ENCODE data around the gene P2RY4.
"Not testable (repeated sequence)": the region's sequence is repeated elsewhere in the genome, so short reads cannot be mapped to it uniquely, and the experiment has no call there.

P2RY4 gene

DNA sequence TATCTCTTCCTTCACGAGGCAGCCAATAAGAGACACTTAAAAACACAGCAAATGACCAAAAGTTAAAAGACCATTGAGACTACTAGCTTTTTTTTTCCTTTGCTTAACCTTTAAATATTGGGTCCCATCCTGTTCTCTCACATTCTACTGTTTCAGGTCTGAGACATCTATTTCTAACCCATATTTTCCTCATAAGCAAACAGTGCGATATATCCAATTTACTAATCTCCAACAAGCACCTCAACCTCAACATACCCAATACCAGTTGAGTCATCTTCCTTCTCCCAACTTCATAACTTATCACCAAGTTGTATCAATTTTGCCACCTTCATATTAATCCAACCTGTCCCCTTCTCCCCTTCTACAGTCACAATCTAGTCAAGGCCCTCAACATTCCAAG is 18.5 kb downstream of the P2RY4 start:
- DNase-seq: no peak

- no peak for DNase-seq
Measured at GRCh38 chrX:70240751-70241150, 19.3 kb downstream of the P2RY4 start.

GRCh38 chrX:70234355-70234754 is 25.6 kb downstream of the P2RY4 start, which contains the start of gene AWAT1:
Gene AWAT1 (plus strand): TSS chrX:70234655. CDS start chrX:70234696, 41 bp downstream.
- DNase-seq: no peak

GRCh38 chrX:70231666-70232065 is 28.3 kb downstream of the P2RY4 start:
- no peak for DNase-seq

GRCh38 chrX:70226687-70227086 is 33.3 kb downstream of the P2RY4 start:
- DNase-seq: no peak

GRCh38 chrX:70226048-70226447 is 34.0 kb downstream of the P2RY4 start:
- no peak for DNase-seq

DNA sequence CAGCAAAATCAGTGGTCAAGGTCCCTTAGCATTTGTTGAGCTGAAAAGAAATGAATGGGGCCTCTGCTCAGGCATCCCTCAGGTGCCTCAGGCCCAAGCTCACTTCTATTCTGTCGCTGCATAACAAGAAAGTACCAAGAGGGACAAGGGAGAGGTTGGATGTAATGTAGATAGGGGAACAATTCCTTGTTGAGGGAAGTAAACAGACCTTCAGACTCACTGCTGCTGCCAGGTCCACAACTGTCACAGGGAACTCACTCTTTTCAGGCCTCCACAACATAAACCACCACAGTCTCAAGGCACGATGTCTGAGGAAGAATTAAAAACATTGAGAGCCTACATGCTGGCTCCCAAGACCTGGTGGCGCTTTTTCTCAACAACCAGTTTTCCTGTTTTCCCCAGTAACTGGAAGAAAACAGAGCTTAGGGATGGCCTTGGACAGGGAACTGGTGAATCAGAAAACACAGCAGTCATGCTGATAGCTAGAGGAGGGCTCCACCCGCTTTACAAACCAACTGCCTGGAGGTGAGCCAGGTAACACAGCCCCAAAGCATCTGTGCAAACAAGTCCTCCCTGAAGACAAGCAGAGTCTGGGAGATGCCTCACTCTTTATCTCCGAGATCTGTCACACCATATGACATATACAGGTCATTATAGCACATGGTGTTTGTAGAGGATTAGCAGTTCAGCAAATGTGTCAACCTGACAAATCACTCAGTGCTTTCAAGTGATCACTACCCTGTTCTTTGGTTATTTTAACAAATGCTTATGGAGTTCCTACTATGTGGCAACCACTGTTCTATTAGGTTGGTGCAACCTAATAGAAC is 39.9 kb downstream of the P2RY4 start:
- no peak for DNase-seq

DNA sequence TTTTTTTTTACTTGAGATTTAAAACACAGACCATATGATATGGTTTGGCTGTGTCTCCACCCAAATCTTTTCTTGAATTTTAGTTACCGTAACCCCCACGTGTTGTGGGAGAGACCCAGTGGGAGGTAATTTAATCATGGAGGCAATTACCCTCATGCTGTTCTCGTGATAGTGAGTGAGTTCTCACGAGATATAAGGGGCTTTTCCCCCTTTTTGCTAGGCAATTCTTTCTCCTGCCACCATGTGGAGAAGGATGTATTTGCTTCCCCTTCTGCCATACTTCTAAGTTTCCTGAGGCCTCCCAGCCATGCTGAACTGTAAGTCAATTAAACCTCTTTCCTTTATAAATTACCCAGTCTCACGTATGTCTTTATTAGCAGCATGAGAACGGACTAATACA is 50.4 kb downstream of the P2RY4 start:
- not testable (repeated sequence) for DNase-seq

- no peak for DNase-seq
Measured at GRCh38 chrX:70208479-70208878, 51.5 kb downstream of the P2RY4 start.
